Measurements from ENCODE around the gene PRKAA2. TPM values are rescaled to one million over a fixed set of nuclear protein-coding genes. Genes with fewer than 3 reads are reported as not detected.

Gene PRKAA2
- polyA plus RNA-seq, 1 experiment: 0.70 TPM

GRCh38 chr1:56655991-56656613 is 11.0 kb downstream of the PRKAA2 start:
- CTCF ChIA-PET: no interaction called here
- DNase-seq (ENCODE audit: low read depth): no peak
- POLR2A ChIA-PET: no interaction called here
- Histone ChIP-seq H3K36me3 (ENCODE audit: control insufficient read depth, insufficient read depth, low read length) (no peaks in the 10 kb centered on the region), H3K27me3 (ENCODE audit: control insufficient read depth, insufficient read depth, low read length) (no peaks in the 10 kb centered on the region), H3K4me3 (ENCODE audit: low read depth, low read length) (no peak overlapping the region)
- TF ChIP-seq, protein P1, sequence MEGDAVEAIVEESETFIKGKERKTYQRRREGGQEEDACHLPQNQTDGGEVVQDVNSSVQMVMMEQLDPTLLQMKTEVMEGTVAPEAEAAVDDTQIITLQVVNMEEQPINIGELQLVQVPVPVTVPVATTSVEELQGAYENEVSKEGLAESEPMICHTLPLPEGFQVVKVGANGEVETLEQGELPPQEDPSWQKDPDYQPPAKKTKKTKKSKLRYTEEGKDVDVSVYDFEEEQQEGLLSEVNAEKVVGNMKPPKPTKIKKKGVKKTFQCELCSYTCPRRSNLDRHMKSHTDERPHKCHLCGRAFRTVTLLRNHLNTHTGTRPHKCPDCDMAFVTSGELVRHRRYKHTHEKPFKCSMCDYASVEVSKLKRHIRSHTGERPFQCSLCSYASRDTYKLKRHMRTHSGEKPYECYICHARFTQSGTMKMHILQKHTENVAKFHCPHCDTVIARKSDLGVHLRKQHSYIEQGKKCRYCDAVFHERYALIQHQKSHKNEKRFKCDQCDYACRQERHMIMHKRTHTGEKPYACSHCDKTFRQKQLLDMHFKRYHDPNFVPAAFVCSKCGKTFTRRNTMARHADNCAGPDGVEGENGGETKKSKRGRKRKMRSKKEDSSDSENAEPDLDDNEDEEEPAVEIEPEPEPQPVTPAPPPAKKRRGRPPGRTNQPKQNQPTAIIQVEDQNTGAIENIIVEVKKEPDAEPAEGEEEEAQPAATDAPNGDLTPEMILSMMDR (IDR thresholded peaks at IDR 0.05; ENCODE audit: insufficient read depth, low read depth, low read length): no peak

DNA sequence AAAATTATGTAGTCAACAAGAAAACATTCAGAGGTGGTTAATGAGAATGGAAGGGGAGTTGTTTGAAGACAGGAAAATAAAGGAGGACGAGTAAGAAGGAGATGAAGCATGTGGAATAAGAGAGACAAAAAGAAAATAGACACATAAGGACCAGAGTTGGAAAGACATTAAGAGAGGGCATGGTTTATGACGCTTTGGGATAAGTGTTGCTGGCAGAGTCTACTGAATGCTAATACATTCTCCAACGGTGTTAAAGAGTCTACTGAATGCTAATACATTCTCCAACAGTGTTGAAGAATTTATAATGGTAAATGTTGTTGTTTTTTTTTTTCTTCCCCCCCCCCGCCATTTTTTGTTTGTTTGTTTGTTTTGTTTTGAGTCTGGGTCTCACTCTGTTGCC is 13.1 kb downstream of the PRKAA2 start:
- no peak overlapping the region for H3K4me3 ChIP-seq (ENCODE audit: low read depth, low read length)
- H3K36me3 ChIP-seq (ENCODE audit: control insufficient read depth, insufficient read depth, low read length): no peaks in the 10 kb centered on the region
- TF ChIP-seq, protein P1 (IDR thresholded peaks at IDR 0.05; ENCODE audit: insufficient read depth, low read depth, low read length): no peak
- DNase-seq (ENCODE audit: low read depth): no peak
- CTCF ChIA-PET: interaction anchor here (0.6 kb wide), 1 partner anchor 10 kb away, joined by 3 read pairs; no protein-coding TSS in a partner anchor
- H3K27me3 ChIP-seq (ENCODE audit: control insufficient read depth, insufficient read depth, low read length): no peaks in the 10 kb centered on the region
- POLR2A ChIA-PET: no interaction called here

DNA sequence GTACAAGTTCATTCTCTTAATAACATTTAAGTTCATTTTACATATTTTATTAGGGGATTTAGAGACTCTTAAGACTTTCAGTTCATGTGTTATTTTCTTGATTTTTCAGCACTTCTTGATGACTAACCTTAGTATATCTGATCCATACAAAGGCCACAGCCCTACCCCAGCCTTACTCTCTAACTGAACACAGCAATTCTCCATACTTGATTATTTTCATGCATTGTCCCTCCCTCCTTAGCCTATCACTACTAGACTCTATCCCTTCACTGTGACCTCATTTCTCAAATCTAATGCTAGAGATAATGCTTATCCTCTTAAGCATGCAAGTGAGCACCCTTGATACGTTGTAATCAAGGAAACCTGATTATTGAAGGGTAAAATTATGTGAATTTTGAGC is 15.2 kb downstream of the PRKAA2 start:
- POLR2A ChIA-PET: no interaction called here
- no peaks in the 10 kb centered on the region for H3K36me3 ChIP-seq (ENCODE audit: control insufficient read depth, insufficient read depth, low read length)
- CTCF ChIA-PET: no interaction called here
- no peaks in the 10 kb centered on the region for H3K27me3 ChIP-seq (ENCODE audit: control insufficient read depth, insufficient read depth, low read length)
- no peak for DNase-seq (ENCODE audit: low read depth)
- no peak overlapping the region for H3K4me3 ChIP-seq (ENCODE audit: low read depth, low read length)
- TF ChIP-seq, protein P1 (IDR thresholded peaks at IDR 0.05; ENCODE audit: insufficient read depth, low read depth, low read length): no peak

- TF ChIP-seq, protein P1 (IDR thresholded peaks at IDR 0.05; ENCODE audit: insufficient read depth, low read depth, low read length): no peak
- CTCF ChIA-PET: no interaction called here
Measured at GRCh38 chr1:56663846-56664245, 18.7 kb downstream of the PRKAA2 start.

GRCh38 chr1:56665384-56665783 is 20.3 kb downstream of the PRKAA2 start:
- Histone ChIP-seq H3K36me3 (ENCODE audit: control insufficient read depth, insufficient read depth, low read length) (no peaks in the 10 kb centered on the region), H3K27me3 (ENCODE audit: control insufficient read depth, insufficient read depth, low read length) (no peaks in the 10 kb centered on the region), H3K4me3 (ENCODE audit: low read depth, low read length) (no peak overlapping the region)
- ChIA-PET POLR2A (no interaction called here), CTCF (no interaction called here)
- TF ChIP-seq, protein P1 (IDR thresholded peaks at IDR 0.05; ENCODE audit: insufficient read depth, low read depth, low read length): no peak
- no peak for DNase-seq (ENCODE audit: low read depth)

More at GRCh38 chr1:56663846-56664245, 18.7 kb downstream of the PRKAA2 start:
- Histone ChIP-seq H3K4me3 (ENCODE audit: low read depth, low read length) (no peak overlapping the region), H3K36me3 (ENCODE audit: control insufficient read depth, insufficient read depth, low read length) (no peaks in the 10 kb centered on the region), H3K27me3 (ENCODE audit: control insufficient read depth, insufficient read depth, low read length) (no peaks in the 10 kb centered on the region)
- DNase-seq (ENCODE audit: low read depth): no peak
- POLR2A ChIA-PET: no interaction called here
